ENCODE data around the gene CCDC78.

The CCDC78 gene

DNA sequence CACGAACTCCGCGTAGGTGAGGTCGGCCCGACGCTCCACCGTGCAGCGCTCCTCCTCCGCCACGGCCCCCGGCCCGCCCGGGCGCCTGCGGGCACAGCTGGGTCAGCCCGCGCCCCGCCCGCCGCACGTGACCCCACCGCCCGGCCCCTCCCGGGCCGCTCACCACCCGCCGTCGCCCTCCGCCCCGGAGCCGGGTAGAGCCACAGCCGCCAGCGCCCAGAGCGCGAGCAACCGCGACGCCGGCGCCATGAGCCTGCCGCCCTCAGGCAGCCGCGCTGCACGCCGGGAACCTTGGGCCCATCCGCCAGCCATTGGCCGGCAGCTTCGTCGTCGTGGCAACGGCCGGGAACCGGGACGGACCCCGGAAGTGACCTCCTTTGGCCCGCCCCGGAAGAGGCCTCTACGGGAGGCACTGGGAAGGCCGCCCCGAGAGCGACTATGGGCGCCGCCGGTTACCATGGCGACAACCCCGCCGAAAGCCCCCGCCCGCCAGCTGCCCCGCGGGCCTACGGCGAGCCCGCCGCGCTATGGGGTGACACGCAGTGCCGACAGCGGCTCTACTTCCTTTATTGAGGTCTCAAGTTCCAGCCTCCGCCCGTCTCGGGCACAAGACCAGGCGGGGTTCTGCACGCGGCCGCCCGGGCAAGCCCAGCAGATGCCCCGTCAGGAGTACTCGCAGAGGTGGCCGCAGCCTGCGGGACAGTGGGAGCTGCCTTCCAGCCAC is 42.0 kb downstream of the CCDC78 start, which contains the start of gene JMJD8:
JMJD8 (minus strand) TSS at position 264 of the 724 bp plus-strand sequence; CDS start at position 249, 15 bp downstream.
- Histone ChIP-seq H3K4me2 (ENCODE audit: low read depth, low read length) (peak within 1 kb of the TSS; percentile 70), H3K27ac (ENCODE audit: low read length) (peak within 1 kb of the TSS; percentile 29; the same call in 1 of the 2 replicates)
- peak; percentile 90 for DNase-seq

DNA sequence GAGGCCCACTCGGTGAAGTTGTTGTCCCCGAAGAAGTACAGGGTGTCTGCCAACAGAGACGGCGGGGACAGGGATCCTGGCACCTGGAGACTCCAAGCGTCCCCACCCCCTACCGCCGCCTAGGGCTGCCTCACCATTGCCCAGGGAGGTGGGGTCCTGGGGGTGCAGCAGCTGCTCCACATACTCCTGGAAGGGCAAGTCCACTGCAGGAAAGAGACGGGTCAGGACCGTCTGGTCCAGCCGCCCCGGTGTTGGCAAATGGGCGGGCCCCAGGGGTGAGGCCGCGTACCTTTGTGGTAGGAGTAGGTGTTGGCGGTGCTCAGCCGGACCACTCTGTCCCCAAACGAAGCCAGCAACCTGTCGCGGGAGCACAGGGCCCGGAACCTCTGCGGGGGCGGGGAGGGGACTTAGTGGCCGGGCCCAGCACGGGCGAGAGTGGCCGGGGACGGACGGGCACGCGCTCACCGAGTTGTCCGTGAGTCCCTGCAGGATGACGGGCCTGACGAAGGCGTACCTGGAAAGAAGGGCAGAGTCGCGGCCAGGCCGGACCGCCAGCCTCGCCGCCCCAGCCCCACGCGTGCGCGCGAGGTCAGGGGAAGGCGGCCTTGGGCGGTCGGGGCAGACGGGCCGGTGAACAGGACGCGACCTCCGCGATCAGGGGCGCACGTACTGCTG is 42.7 kb downstream of the CCDC78 start:
- Histone ChIP-seq H2AFZ (ENCODE audit: low read length) (no peak overlapping the region), H3K36me3 (replicated peaks; ENCODE audit: insufficient read depth, low read length) (no peaks in the 10 kb centered on the region), H4K20me1 (ENCODE audit: insufficient read depth, low read length) (no peaks in the 10 kb centered on the region), H3K79me2 (ENCODE audit: low read length) (peaks cover 34% of the 10 kb centered on the region), H3K9me2 (replicated peaks; ENCODE audit: insufficient read depth, low read length) (no peaks in the 10 kb centered on the region), H3K27ac (ENCODE audit: low read length) (no peak overlapping the region), H3K4me3 (ENCODE audit: low read length) (peak overlapping the region; percentile 61), H3K4me2 (ENCODE audit: low read depth, low read length) (peak overlapping the region; percentile 70), H3K9ac (ENCODE audit: low read length) (peak overlapping the region; percentile 32; the same call in 1 of the 2 replicates), H3K9me3 (replicated peaks; ENCODE audit: insufficient read depth, low read length) (no peaks in the 10 kb centered on the region), H3K27me3 (replicated peaks; ENCODE audit: insufficient read depth, low read length) (no peaks in the 10 kb centered on the region), H3F3A (ENCODE audit: insufficient read depth, low read length) (0 out of 2 replicates have a peak, but pooled peaks cover 4% of the 10 kb centered on the region), H3K4me1 (ENCODE audit: low read length) (peaks cover 8% of the 10 kb centered on the region; the same call in 1 of the 2 replicates)
- no peak for TF ChIP-seq EZH2phosphoT487 (IDR thresholded peaks at IDR 0.05; ENCODE audit: low read length)
- TF ChIP-seq, protein P1, sequence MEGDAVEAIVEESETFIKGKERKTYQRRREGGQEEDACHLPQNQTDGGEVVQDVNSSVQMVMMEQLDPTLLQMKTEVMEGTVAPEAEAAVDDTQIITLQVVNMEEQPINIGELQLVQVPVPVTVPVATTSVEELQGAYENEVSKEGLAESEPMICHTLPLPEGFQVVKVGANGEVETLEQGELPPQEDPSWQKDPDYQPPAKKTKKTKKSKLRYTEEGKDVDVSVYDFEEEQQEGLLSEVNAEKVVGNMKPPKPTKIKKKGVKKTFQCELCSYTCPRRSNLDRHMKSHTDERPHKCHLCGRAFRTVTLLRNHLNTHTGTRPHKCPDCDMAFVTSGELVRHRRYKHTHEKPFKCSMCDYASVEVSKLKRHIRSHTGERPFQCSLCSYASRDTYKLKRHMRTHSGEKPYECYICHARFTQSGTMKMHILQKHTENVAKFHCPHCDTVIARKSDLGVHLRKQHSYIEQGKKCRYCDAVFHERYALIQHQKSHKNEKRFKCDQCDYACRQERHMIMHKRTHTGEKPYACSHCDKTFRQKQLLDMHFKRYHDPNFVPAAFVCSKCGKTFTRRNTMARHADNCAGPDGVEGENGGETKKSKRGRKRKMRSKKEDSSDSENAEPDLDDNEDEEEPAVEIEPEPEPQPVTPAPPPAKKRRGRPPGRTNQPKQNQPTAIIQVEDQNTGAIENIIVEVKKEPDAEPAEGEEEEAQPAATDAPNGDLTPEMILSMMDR (IDR thresholded peaks at IDR 0.05; ENCODE audit: low read length) = no peak
- DNase-seq = no peak

More for the DNA sequence above, 42.0 kb downstream of the CCDC78 start, which contains the start of gene JMJD8:
- Histone ChIP-seq H3F3A (ENCODE audit: insufficient read depth, low read length) (0 out of 2 replicates have a peak, but pooled peaks cover 4% of the 10 kb centered on the region), H3K9me2 (replicated peaks; ENCODE audit: insufficient read depth, low read length) (no peaks in the 10 kb centered on the region), H3K9ac (ENCODE audit: low read length) (peak within 1 kb of the TSS; percentile 32; the same call in 1 of the 2 replicates), H2AFZ (ENCODE audit: low read length) (no peak within 1 kb of the TSS), H3K36me3 (replicated peaks; ENCODE audit: insufficient read depth, low read length) (no peaks in the 10 kb centered on the region), H3K79me2 (ENCODE audit: low read length) (peaks cover 40% of the 10 kb centered on the region), H4K20me1 (ENCODE audit: insufficient read depth, low read length) (no peaks in the 10 kb centered on the region), H3K4me3 (ENCODE audit: low read length) (peak within 1 kb of the TSS; percentile 61), H3K9me3 (replicated peaks; ENCODE audit: insufficient read depth, low read length) (no peaks in the 10 kb centered on the region), H3K4me1 (ENCODE audit: low read length) (peaks cover 9% of the 10 kb centered on the region), H3K27me3 (replicated peaks; ENCODE audit: insufficient read depth, low read length) (no peaks in the 10 kb centered on the region)
- TF ChIP-seq EZH2phosphoT487 (IDR thresholded peaks at IDR 0.05; ENCODE audit: low read length) (no peak), EZH2 (optimal IDR thresholded peaks at IDR 0.05; ENCODE audit: low read depth, low read length) (no peak)
- TF ChIP-seq, protein P1 (IDR thresholded peaks at IDR 0.05; ENCODE audit: low read length) = no peak

DNA sequence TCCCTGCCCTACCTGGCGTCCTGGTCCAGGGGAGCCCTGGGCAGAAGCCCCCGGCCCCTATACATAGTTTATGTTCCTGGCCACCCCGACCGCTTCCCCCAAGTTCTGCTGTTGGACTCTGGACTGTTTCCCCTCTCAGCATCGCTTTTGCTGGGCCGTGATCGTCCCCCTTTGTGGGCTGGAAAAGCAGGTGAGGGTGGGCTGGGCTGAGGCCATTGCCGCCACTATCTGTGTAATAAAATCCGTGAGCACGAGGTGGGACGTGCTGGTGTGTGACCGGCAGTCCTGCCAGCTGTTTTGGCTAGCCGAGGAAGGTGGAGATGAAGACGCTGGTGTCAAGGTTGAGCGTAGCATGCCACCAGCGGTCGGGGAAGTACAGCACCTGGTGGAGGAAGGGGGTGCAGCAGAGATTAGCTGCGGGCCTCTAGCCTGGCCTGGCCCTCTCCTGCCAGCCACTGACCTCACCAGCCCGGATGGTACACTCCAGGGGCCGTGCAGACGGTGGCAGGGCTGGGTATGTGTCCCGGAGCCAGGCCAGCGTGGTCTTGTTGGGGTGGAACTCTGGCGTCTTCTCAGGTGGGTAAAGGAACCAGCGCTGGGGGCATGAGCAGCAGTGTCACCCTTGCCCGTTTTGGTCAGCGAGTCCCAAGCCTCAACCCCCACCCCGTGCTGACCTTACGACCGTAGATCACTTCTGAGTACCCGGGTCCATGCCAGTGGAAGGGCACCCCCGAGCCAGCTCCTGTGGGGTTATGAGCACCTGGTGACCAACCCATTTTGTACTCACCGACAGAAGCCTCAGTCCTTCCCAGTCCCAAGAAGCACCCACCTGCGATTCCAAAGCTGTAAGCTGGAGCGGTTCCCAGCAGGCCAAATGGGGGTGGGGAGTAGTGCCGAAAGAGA is 43.5 kb downstream of the CCDC78 start:
- no peak for DNase-seq
- no peak overlapping the region for H3K9ac ChIP-seq (ENCODE audit: low read length)
- peaks cover 32% of the 10 kb centered on the region for H3K79me2 ChIP-seq (ENCODE audit: low read length)
- TF ChIP-seq, protein P1 (IDR thresholded peaks at IDR 0.05; ENCODE audit: low read length) = no peak
- TF ChIP-seq EZH2 (optimal IDR thresholded peaks at IDR 0.05; ENCODE audit: low read depth, low read length) (no peak), EZH2phosphoT487 (IDR thresholded peaks at IDR 0.05; ENCODE audit: low read length) (no peak)
- no peaks in the 10 kb centered on the region for H3K9me3 ChIP-seq (replicated peaks; ENCODE audit: insufficient read depth, low read length)
- H3K27me3 ChIP-seq (replicated peaks; ENCODE audit: insufficient read depth, low read length) = no peaks in the 10 kb centered on the region
- H2AFZ ChIP-seq (ENCODE audit: low read length) = no peak overlapping the region
- H3F3A ChIP-seq (ENCODE audit: insufficient read depth, low read length) = 0 out of 2 replicates have a peak, but pooled peaks cover 4% of the 10 kb centered on the region
- no peak overlapping the region for H3K27ac ChIP-seq (ENCODE audit: low read length)
- H3K4me1 ChIP-seq (ENCODE audit: low read length) = peaks cover 8% of the 10 kb centered on the region; the same call in 1 of the 2 replicates
- peak overlapping the region; percentile 61; the same call in 1 of the 2 replicates for H3K4me3 ChIP-seq (ENCODE audit: low read length)
- no peaks in the 10 kb centered on the region for H4K20me1 ChIP-seq (ENCODE audit: insufficient read depth, low read length)
- peak overlapping the region; percentile 70; the same call in 1 of the 2 replicates for H3K4me2 ChIP-seq (ENCODE audit: low read depth, low read length)
- no peaks in the 10 kb centered on the region for H3K9me2 ChIP-seq (replicated peaks; ENCODE audit: insufficient read depth, low read length)
- no peaks in the 10 kb centered on the region for H3K36me3 ChIP-seq (replicated peaks; ENCODE audit: insufficient read depth, low read length)
